Measurements from ENCODE around the gene ZNF165.
"Not testable (repeated sequence)": the region's sequence is repeated elsewhere in the genome, so short reads cannot be mapped to it uniquely, and the experiment has no call there.

ZNF165 gene

DNA sequence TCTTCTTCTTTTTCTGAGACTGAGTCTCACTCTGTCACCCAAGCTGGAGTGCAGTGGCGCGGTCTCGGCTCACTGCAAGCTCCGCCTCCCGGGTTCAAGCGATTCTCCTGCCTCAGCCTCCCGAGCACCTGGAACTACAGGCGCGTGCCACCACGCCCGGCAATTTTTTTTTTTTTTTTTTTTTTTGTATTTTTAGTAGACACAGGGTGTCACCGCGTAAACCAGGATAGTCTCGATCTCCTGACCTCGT is at the start of gene ZNF165:
Gene ZNF165, plus strand, starts transcription at position 188 of the 250 bp plus-strand sequence. CDS start 4,913 bp downstream, outside the sequence.
- FAIRE-seq = not testable (repeated sequence)

DNA sequence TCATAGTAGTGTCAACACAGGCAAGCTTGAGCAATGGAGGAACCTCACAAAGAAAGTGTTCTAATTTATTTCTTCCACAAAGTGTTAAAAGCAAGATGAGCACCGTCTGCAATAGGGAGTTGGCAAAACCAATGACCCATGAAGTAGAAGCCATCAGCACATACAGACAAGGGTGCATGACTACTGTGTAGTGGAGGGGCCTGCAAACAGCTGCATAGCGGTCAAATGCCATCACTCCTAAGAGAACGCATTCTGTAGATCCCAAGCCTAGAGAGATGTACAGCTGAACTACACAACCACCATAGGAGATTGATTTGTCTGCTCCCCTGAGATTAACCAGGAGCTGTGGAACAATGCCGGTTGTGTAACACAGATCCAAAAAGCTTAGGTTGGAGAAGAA is 26.8 kb upstream of the ZNF165 start:
- no peak for FAIRE-seq

DNA sequence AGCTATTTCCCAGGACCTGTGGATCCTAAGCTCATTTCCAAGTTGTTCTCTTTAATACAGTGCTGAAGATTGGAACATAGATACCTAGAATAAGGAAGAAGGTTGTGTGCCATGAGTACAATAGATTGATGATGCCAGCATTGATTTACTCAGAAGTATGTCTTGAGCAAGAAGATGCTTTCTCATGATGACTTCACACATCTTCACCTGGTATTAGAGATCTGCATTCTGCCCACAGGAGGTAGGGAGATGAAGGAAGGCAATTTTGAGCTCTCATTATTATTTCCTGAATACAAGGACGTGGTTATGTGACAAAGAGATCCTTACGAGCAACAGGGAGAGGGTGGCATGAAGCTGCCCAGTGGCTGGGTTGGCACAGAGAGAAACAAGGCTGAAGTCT is 20.0 kb upstream of the ZNF165 start:
- FAIRE-seq = no peak

GRCh38 chr6:28064272-28064671 is 16.1 kb upstream of the ZNF165 start:
- no peak for FAIRE-seq

DNA sequence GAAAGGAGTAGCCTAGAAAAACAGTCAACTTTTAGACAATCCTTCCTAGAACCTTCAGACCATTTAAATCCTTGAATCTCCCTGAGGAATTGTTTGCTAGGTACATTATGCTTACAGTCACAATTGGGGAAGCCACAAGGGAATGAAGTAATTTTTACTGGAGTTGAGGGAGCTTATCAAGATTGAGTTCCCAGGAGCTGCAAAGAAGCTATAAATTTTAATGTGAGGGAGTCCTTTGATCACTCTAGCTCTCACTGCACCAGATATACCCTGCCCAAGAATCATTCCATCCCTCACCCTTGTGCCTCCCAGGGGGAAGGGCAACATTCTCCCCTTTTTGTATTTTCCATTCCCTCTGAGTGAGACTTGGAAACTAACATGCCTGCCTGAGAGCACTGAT is 12.3 kb upstream of the ZNF165 start:
- FAIRE-seq = no peak

DNA sequence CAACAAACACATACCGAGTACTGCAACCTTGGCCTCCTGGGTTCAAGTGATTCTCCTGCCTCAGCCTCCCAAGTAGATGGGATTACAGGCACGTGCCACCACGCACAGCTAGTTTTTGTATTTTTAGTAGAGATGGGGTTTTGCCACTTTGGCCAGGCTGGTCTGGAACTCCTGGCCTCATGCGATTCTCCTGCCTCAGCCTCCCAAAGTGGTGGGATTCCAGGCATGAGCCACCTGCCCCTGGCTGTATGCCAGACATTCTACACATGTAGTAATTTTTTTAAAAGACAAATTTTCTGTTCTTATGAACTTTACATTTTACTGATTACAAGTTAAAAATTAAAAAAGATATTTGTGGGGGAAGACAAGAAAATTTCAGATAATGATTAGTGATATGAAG is 9.4 kb upstream of the ZNF165 start:
- not testable (repeated sequence) for FAIRE-seq

- no peak for FAIRE-seq
Observed at GRCh38 chr6:28078050-28078449, 2.3 kb upstream of the ZNF165 start.

DNA sequence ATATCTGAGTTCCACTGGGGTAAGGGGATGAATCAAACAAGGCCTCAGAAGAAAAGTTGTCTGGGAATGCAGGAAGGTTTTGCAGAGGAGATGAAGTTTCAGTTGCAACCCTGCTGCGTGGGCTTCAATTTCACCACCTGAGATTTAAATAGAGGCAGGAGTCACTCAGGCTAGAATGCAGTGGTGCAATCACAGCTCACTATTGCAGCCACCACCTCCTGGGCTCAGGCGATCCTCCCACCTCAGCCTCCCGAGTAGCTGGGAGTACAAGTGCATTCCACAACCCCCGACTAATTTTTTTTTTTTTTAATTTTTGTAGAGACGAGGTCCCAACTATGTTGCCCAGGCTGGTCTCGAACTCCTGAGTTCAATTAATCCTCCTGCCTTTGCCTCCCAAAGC is 1.5 kb upstream of the ZNF165 start:
- no peak for FAIRE-seq

GRCh38 chr6:28080631-28081485 is 490 bp downstream of the ZNF165 start:
- FAIRE-seq = no peak

DNA sequence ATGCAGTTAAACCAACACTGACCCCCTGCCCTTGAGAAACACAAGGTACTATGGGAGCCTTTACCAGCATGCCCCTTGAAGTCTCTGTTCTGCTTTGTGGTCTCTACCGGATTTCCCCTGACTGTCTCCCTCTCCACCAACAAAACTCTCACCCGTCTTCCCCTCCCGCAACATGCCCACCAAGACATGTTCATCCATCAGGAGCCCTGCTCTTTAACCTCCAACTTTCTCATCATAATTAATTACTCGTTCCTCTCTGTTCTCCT is 1.1 kb downstream of the ZNF165 start:
- FAIRE-seq = no peak

- no peak for FAIRE-seq
Observed at GRCh38 chr6:28082939-28083338, 2.6 kb downstream of the ZNF165 start.

GRCh38 chr6:28089054-28089453 is 8.7 kb downstream of the ZNF165 start:
- no peak for FAIRE-seq

DNA sequence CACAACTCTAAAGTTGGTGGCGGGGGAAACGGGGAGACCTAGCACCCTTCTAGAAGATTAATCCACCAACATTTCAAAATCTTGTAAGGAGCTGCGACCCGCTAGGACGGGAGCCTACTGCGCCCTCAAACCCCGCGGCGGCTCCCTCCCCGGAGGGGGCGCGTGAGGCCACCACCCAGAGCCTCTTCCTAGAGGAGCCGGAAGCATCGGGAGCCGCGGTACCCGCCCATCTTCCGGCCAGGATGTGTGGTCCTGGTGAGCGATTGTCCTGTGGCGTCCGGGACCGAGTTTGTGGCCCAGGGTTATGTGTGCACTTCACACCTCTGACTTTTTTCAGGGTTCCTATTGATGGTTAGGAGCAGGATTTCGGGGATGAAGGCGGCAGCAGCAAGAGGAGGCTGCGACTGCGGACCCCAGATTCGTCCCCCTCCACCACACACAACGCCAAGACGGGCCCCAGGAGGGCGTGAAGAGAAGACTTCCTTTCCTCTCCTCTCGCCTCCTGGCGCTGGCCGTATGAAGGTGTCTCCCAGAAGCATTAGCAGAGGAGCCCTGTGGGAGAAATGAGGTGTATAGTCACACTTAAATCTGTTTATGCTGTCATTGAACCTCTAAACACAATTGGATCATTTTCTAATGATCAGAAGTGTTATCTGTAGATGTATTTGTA is 10.7 kb downstream of the ZNF165 start:
- no peak for FAIRE-seq

GRCh38 chr6:28102222-28102621 is 21.9 kb downstream of the ZNF165 start:
- FAIRE-seq = not testable (repeated sequence)

GRCh38 chr6:28102699-28103098 is 22.3 kb downstream of the ZNF165 start:
- not testable (repeated sequence) for FAIRE-seq

GRCh38 chr6:28104392-28105244 is 24.2 kb downstream of the ZNF165 start:
- no peak for FAIRE-seq

- FAIRE-seq = no peak
Observed at GRCh38 chr6:28105245-28105639, 24.9 kb downstream of the ZNF165 start.

DNA sequence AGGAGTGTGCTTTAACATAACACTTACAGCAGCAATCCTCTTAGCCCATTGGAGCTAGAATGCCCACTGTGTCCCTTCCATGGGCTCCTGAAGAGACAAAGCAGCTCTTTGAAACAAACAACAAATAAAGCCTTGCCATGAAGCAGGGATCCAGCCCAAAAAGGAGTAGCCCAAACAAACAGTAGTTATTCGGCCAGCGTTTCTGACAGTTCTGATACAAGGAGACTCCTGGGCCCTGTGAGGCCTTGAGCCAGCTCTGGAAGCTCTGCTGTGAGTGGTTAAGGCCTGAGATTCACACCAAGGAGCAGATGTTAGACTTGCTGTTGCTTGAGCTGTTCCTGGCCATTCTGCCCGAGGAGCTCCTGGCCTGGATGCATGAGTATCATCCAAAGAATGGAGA is 27.1 kb downstream of the ZNF165 start:
- FAIRE-seq = no peak

DNA sequence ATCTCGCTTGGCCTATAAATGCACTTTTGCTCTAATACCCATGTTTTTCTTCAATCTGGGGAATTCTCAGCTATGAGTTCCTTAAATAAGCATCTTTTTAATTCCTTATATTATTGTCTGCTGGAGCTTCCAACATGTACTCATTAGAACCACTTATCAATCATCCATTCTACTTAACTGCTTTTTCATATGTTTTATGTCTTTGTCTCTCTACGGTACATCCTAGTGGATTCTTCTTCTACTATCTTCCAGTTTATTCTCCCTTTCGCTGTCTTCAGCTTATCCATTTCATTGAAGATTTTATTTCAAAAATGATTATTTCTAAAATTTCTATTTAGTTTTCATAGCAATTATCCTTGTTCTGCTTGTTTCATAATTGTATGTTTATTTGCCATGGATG is 31.6 kb downstream of the ZNF165 start:
- FAIRE-seq = no peak

DNA sequence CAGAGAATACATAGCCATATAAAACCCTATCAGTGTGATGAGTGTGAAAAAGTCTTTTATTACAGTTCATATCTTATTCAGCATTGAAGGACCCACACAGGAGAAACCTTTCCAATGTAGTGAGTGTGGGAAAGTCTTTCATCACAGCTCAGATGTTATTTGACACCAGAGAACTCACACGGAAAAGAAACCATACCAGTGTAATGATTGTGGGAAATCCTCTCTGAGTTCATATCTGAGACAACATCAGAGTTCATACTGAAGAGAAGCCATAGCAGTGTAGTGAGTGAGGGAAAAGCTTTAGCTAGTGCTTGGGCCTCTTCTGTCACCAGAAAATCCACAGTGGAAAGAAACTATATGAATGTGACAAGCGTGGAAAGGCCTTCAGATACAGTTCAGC is 35.4 kb downstream of the ZNF165 start:
- FAIRE-seq = no peak

- no peak for FAIRE-seq
Observed at GRCh38 chr6:28117386-28118050, 37.1 kb downstream of the ZNF165 start.

- no peak for FAIRE-seq
Observed at GRCh38 chr6:28118217-28118616, 37.8 kb downstream of the ZNF165 start.

DNA sequence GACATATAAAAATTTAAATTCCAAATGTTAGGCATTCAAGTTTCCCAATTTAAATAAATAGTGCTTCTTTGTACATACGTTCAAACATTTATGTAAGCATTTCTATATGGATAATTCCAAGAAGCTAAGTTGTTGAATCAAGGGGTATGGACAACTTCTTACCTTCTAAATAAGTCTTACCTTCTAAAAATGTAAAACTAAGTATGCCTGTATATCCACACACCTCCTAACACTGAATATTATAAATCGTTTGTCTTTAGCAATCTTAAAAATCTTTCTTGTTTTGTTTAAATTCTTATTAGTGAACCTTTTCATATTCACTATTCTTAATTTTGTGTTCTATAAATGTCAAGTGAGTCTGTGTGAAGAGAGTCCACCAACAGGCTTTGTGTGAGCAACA is 41.5 kb downstream of the ZNF165 start:
- FAIRE-seq = no peak

Data from colon (tissue), 2 donors.